ENCODE data around the gene WSCD1.

The WSCD1 gene

GRCh38 chr17:6102615-6103014 is 32.4 kb downstream of the WSCD1 start:
- no peaks in the 10 kb centered on the region for H3K79me2 ChIP-seq
- peaks cover 3% of the 10 kb centered on the region for H3K4me1 ChIP-seq
- H3K27me3 ChIP-seq (ENCODE audit: control insufficient read depth, insufficient read depth, low read length) = no peaks in the 10 kb centered on the region
- H3K27ac ChIP-seq = no peak overlapping the region
- no peaks in the 10 kb centered on the region for H3K36me3 ChIP-seq (ENCODE audit: control insufficient read depth, insufficient read depth, low read length)
- no peak for TF ChIP-seq CTCF (IDR thresholded peaks at IDR 0.05)
- H3K4me2 ChIP-seq (ENCODE audit: low read length) = no peak overlapping the region
- H3K9ac ChIP-seq = no peak overlapping the region
- no peaks in the 10 kb centered on the region for H3K9me3 ChIP-seq (ENCODE audit: control insufficient read depth, low read length)
- H2AFZ ChIP-seq = no peak overlapping the region
- H3K4me3 ChIP-seq (ENCODE audit: low read depth, low read length) = no peak overlapping the region

- Histone ChIP-seq H3K27ac (no peak overlapping the region), H3K9ac (no peak overlapping the region), H3K27me3 (ENCODE audit: control insufficient read depth, insufficient read depth, low read length) (no peaks in the 10 kb centered on the region), H3K36me3 (ENCODE audit: control insufficient read depth, insufficient read depth, low read length) (no peaks in the 10 kb centered on the region), H3K4me1 (no peaks in the 10 kb centered on the region), H3K4me2 (ENCODE audit: low read length) (no peak overlapping the region), H2AFZ (no peak overlapping the region), H3K9me3 (ENCODE audit: control insufficient read depth, low read length) (no peaks in the 10 kb centered on the region), H3K4me3 (ENCODE audit: low read depth, low read length) (no peak overlapping the region), H3K79me2 (no peaks in the 10 kb centered on the region)
- no peak for TF ChIP-seq CTCF (IDR thresholded peaks at IDR 0.05)
Measured at GRCh38 chr17:6104956-6105648, 34.9 kb downstream of the WSCD1 start.

GRCh38 chr17:6105649-6106007 is 35.4 kb downstream of the WSCD1 start:
- TF ChIP-seq CTCF (IDR thresholded peaks at IDR 0.05) = no peak
- Histone ChIP-seq H3K9me3 (ENCODE audit: control insufficient read depth, low read length) (no peaks in the 10 kb centered on the region), H3K4me3 (ENCODE audit: low read depth, low read length) (no peak overlapping the region), H3K27ac (no peak overlapping the region), H2AFZ (no peak overlapping the region), H3K4me1 (no peaks in the 10 kb centered on the region), H3K79me2 (no peaks in the 10 kb centered on the region), H3K9ac (no peak overlapping the region), H3K27me3 (ENCODE audit: control insufficient read depth, insufficient read depth, low read length) (no peaks in the 10 kb centered on the region), H3K4me2 (ENCODE audit: low read length) (no peak overlapping the region), H3K36me3 (ENCODE audit: control insufficient read depth, insufficient read depth, low read length) (no peaks in the 10 kb centered on the region)

GRCh38 chr17:6106212-6106611 is 36.0 kb downstream of the WSCD1 start:
- Histone ChIP-seq H3K9ac (no peak overlapping the region), H3K36me3 (ENCODE audit: control insufficient read depth, insufficient read depth, low read length) (no peaks in the 10 kb centered on the region), H3K4me2 (ENCODE audit: low read length) (no peak overlapping the region), H3K9me3 (ENCODE audit: control insufficient read depth, low read length) (no peaks in the 10 kb centered on the region), H3K27ac (no peak overlapping the region), H3K27me3 (ENCODE audit: control insufficient read depth, insufficient read depth, low read length) (no peaks in the 10 kb centered on the region), H3K79me2 (no peaks in the 10 kb centered on the region), H3K4me1 (no peaks in the 10 kb centered on the region), H3K4me3 (ENCODE audit: low read depth, low read length) (no peak overlapping the region), H2AFZ (no peak overlapping the region)
- no peak for TF ChIP-seq CTCF (IDR thresholded peaks at IDR 0.05)

- H3K27me3 ChIP-seq (ENCODE audit: control insufficient read depth, insufficient read depth, low read length) = no peaks in the 10 kb centered on the region
- no peak for TF ChIP-seq CTCF (IDR thresholded peaks at IDR 0.05)
- H2AFZ ChIP-seq = no peak overlapping the region
- no peak overlapping the region for H3K27ac ChIP-seq
- no peaks in the 10 kb centered on the region for H3K79me2 ChIP-seq
- no peaks in the 10 kb centered on the region for H3K4me1 ChIP-seq
- H3K36me3 ChIP-seq (ENCODE audit: control insufficient read depth, insufficient read depth, low read length) = no peaks in the 10 kb centered on the region
- no peak overlapping the region for H3K4me3 ChIP-seq (ENCODE audit: low read depth, low read length)
- H3K4me2 ChIP-seq (ENCODE audit: low read length) = no peak overlapping the region
- H3K9ac ChIP-seq = no peak overlapping the region
- H3K9me3 ChIP-seq (ENCODE audit: control insufficient read depth, low read length) = no peaks in the 10 kb centered on the region
Measured at GRCh38 chr17:6107791-6108190, 37.6 kb downstream of the WSCD1 start.
